Endodermal cell (in vitro differentiated cells): ENCODE results near the gene NEMP1. TPM values are rescaled to one million over a fixed set of nuclear protein-coding genes. Genes with fewer than 3 reads are reported as not detected.

ENCODE experiments used
- DNase-seq: peaks from one replicate; pipeline ENCODE4 v3.0.0-alpha.2; 2017
- H3K27ac ChIP-seq: 2 replicates; pipeline ENCODE4 v1.5.1; 2013; ENCODE audit warnings: mild to moderate bottlenecking, low read depth, low read length, moderate library complexity
- H3K27me3 ChIP-seq: 2 replicates; pipeline ENCODE4 v1.6.1; 2013; ENCODE audit warnings: mild to moderate bottlenecking, low read length, moderate library complexity; ENCODE audit not compliant: insufficient read depth, control insufficient read depth, poor library complexity, severe bottlenecking
- H3K36me3 ChIP-seq: 2 replicates; pipeline ENCODE4 v1.7.0; 2013; ENCODE audit warnings: mild to moderate bottlenecking, low read length, moderate library complexity; ENCODE audit not compliant: control insufficient read depth, insufficient read depth
- H3K4me1 ChIP-seq: one replicate; pipeline ENCODE4 v1.7.0; 2013; ENCODE audit warnings: low read length; ENCODE audit not compliant: control insufficient read depth, insufficient read depth
- H3K4me3 ChIP-seq: 2 replicates; pipeline ENCODE4 v1.5.1; 2013; ENCODE audit warnings: mild to moderate bottlenecking, low read length, moderate library complexity
- H3K9ac ChIP-seq: 2 replicates; pipeline ENCODE4 v1.6.1; 2013; ENCODE audit warnings: mild to moderate bottlenecking, low read length, moderate library complexity; ENCODE audit not compliant: poor library complexity, severe bottlenecking; ENCODE audit errors: extremely low read depth
- H3K9me3 ChIP-seq: 2 replicates; pipeline ENCODE4 v1.6.1; 2013; ENCODE audit warnings: mild to moderate bottlenecking, low read length, moderate library complexity; ENCODE audit not compliant: control insufficient read depth
- H3K27ac Mint-ChIP-seq: 2 replicates; pipeline ENCODE4 v1.8.0; 2020; ENCODE audit warnings: mixed read lengths
- H3K27me3 Mint-ChIP-seq: 2 replicates; pipeline ENCODE4 v1.8.0; 2021; ENCODE audit warnings: mild to moderate bottlenecking, mixed read lengths; ENCODE audit not compliant: insufficient read depth
- H3K36me3 Mint-ChIP-seq: 2 replicates; pipeline ENCODE4 v1.8.0; 2020; ENCODE audit warnings: low read depth, mixed read lengths
- H3K4me1 Mint-ChIP-seq: 2 replicates; pipeline ENCODE4 v1.8.0; 2020; ENCODE audit warnings: mixed read lengths
- H3K4me3 Mint-ChIP-seq: 2 replicates; pipeline ENCODE4 v1.8.0; 2020; ENCODE audit warnings: mild to moderate bottlenecking, moderate library complexity, mixed read lengths
- H3K9me3 Mint-ChIP-seq: 2 replicates; pipeline ENCODE4 v1.8.0; 2020; ENCODE audit warnings: mild to moderate bottlenecking, mixed read lengths
- CTCF ChIP-seq: fragments of 200-600 bp; sonication (generic); conservative IDR thresholded peaks from 2 replicates; pipeline ENCODE4 v1.5.0; 2021; ENCODE audit warnings: antibody characterized with exemption, mild to moderate bottlenecking
- WGBS, 2 experiments: methylation state at CpG; one replicate each; pipeline versions ENCODE4 v1.1.5 to v1.1.7; 2013; ENCODE audit warnings: missing lambda C conversion rate in 2 of 2, mixed read lengths in 1 of 2; ENCODE audit not compliant: insufficient coverage in 1 of 2, insufficient read length in 1 of 2; 5-methylcytosine and 5-hydroxymethylcytosine counted together
- total RNA-seq, 2 donors: library from RNA; stranded (reverse); fragmentation: NEBNext Ultra II Directional in 1 of 2; extraction: Animal tissue kit (Norgen Biotek cat#: 25700) in 1 of 2; gene quantifications; 2 replicates in 1 of 2; 3 replicates in 1 of 2; pipeline ENCODE4 v1.2.1, GENCODE V29; 2021

Gene NEMP1
- total RNA-seq, 2 donors from 2014 or later = 36.3 to 52.6 TPM

- no peaks in the 10 kb centered on the region for H3K36me3 ChIP-seq
- Mint-ChIP-seq H3K4me3 (no peak within 1 kb of the TSS), H3K27me3 (peaks cover 6% of the 10 kb centered on the region), H3K9me3 (no peaks in the 10 kb centered on the region), H3K4me1 (peaks cover 5% of the 10 kb centered on the region), H3K27ac (no peak within 1 kb of the TSS), H3K36me3 (no peaks in the 10 kb centered on the region)
- no peak for TF ChIP-seq CTCF
- peaks cover 12% of the 10 kb centered on the region for H3K27me3 ChIP-seq
- H3K4me1 ChIP-seq = no peaks in the 10 kb centered on the region
- no peak within 1 kb of the TSS for H3K4me3 ChIP-seq
- no peak within 1 kb of the TSS for H3K27ac ChIP-seq
- 59 to 80% methylated on average over 2 to 5 of the region's 6 CpGs for WGBS, 2 experiments
- H3K9ac ChIP-seq = no peak within 1 kb of the TSS
- peak; percentile 84 for DNase-seq
- H3K9me3 ChIP-seq = no peaks in the 10 kb centered on the region
Measured at GRCh38 chr12:57016348-57016747, 62.2 kb downstream of the NEMP1 start, which contains the start of gene TAC3. Gene TAC3 (minus strand): TSS chr12:57016529. CDS start chr12:57015797, 732 bp downstream.

- peaks cover 6% of the 10 kb centered on the region for H3K27me3 Mint-ChIP-seq
- Histone ChIP-seq H3K27me3 (peaks cover 12% of the 10 kb centered on the region), H3K4me1 (no peaks in the 10 kb centered on the region), H3K27ac (no peak overlapping the region), H3K4me3 (no peak overlapping the region), H3K36me3 (no peaks in the 10 kb centered on the region), H3K9ac (no peak overlapping the region), H3K9me3 (no peaks in the 10 kb centered on the region)
- WGBS, 2 experiments = 78 to 83% methylated on average over 3 to 6 of the region's 7 CpGs
- no peaks in the 10 kb centered on the region for H3K9me3 Mint-ChIP-seq
- H3K36me3 Mint-ChIP-seq = no peaks in the 10 kb centered on the region
- H3K27ac Mint-ChIP-seq = no peak overlapping the region
- no peak overlapping the region for H3K4me3 Mint-ChIP-seq
- TF ChIP-seq CTCF = peak; percentile 67
- peaks cover 16% of the 10 kb centered on the region for H3K4me1 Mint-ChIP-seq
- DNase-seq = peak; percentile 77
Measured at GRCh38 chr12:57012600-57013465, 65.8 kb downstream of the NEMP1 start.

- no peak overlapping the region for H3K9ac ChIP-seq
- peaks cover 6% of the 10 kb centered on the region for H3K27me3 Mint-ChIP-seq
- peaks cover 12% of the 10 kb centered on the region for H3K27me3 ChIP-seq
- TF ChIP-seq CTCF = no peak
- peaks cover 17% of the 10 kb centered on the region for H3K4me1 Mint-ChIP-seq
- no peaks in the 10 kb centered on the region for H3K4me1 ChIP-seq
- H3K4me3 Mint-ChIP-seq = no peak overlapping the region
- no peak overlapping the region for H3K27ac Mint-ChIP-seq
- no peak for DNase-seq
- H3K4me3 ChIP-seq = no peak overlapping the region
- H3K9me3 Mint-ChIP-seq = no peaks in the 10 kb centered on the region
- H3K9me3 ChIP-seq = no peaks in the 10 kb centered on the region
- WGBS, 2 experiments = 77 to 84% methylated on average over 6 to 12 of the region's 12 CpGs
- no peaks in the 10 kb centered on the region for H3K36me3 ChIP-seq
- H3K36me3 Mint-ChIP-seq = no peaks in the 10 kb centered on the region
- H3K27ac ChIP-seq = no peak overlapping the region
Measured at GRCh38 chr12:57011438-57012424, 66.9 kb downstream of the NEMP1 start.
